ENCODE results near the gene SEZ6L2.
"Not testable (repeated sequence)": the region's sequence is repeated elsewhere in the genome, so short reads cannot be mapped to it uniquely, and the experiment has no call there.

The SEZ6L2 gene

GRCh38 chr16:29881050-29881449 is 18.3 kb downstream of the SEZ6L2 start:
- DNase-seq, result no peak

- DNase-seq, result no peak
These were observed 21.2 kb downstream of the SEZ6L2 start for GRCh38 chr16:29878172-29878571.

GRCh38 chr16:29877266-29877961 is 21.9 kb downstream of the SEZ6L2 start:
- DNase-seq, result no peak

- peak; percentile 30 for DNase-seq
These were observed 22.6 kb downstream of the SEZ6L2 start for GRCh38 chr16:29876594-29877249.

GRCh38 chr16:29876217-29876593 is 23.1 kb downstream of the SEZ6L2 start:
- DNase-seq, result no peak

- no peak for DNase-seq
These were observed 24.1 kb downstream of the SEZ6L2 start for GRCh38 chr16:29875206-29875605.

GRCh38 chr16:29873319-29873718 is 26.0 kb downstream of the SEZ6L2 start:
- no peak for DNase-seq

- DNase-seq, result no peak
These were observed 27.4 kb downstream of the SEZ6L2 start for GRCh38 chr16:29871822-29872546.

- DNase-seq, result not testable (repeated sequence)
These were observed 30.3 kb downstream of the SEZ6L2 start for GRCh38 chr16:29869067-29869466.

GRCh38 chr16:29868396-29869009 is 30.8 kb downstream of the SEZ6L2 start:
- no peak for DNase-seq

GRCh38 chr16:29864205-29864604 is 35.1 kb downstream of the SEZ6L2 start:
- DNase-seq, result no peak

GRCh38 chr16:29863669-29863984 is 35.7 kb downstream of the SEZ6L2 start:
- DNase-seq, result no peak

GRCh38 chr16:29862884-29863668 is 36.3 kb downstream of the SEZ6L2 start, which contains the start of gene CDIPT:
CDIPT (minus strand) TSS chr16:29863226; CDS start chr16:29862857, 369 bp downstream.
- DNase-seq, result peak; percentile 94

GRCh38 chr16:29862383-29862883 is 36.9 kb downstream of the SEZ6L2 start:
- DNase-seq, result no peak

- DNase-seq, result no peak
These were observed 39.1 kb downstream of the SEZ6L2 start for GRCh38 chr16:29860218-29860617.

GRCh38 chr16:29858974-29859373 is 40.4 kb downstream of the SEZ6L2 start:
- DNase-seq, result no peak

GRCh38 chr16:29858149-29858849 is 41.1 kb downstream of the SEZ6L2 start:
- DNase-seq, result no peak

GRCh38 chr16:29857133-29857760 is 42.1 kb downstream of the SEZ6L2 start:
- no peak for DNase-seq

- DNase-seq, result no peak
These were observed 44.7 kb downstream of the SEZ6L2 start for GRCh38 chr16:29854520-29855100.

GRCh38 chr16:29852654-29853053 is 46.7 kb downstream of the SEZ6L2 start:
- DNase-seq, result no peak

GRCh38 chr16:29850998-29851397 is 48.4 kb downstream of the SEZ6L2 start:
- no peak for DNase-seq
